H9 (cell line): ENCODE results near the gene PCCA. TPM values are rescaled to one million over a fixed set of nuclear protein-coding genes. Genes with fewer than 3 reads are reported as not detected.

Experiments used
- DNase-seq: peaks from one replicate; pipeline ENCODE4 v3.0.0-alpha.2; 2017
- H2AFZ ChIP-seq: one replicate; pipeline ENCODE4 v1.6.1; 2013; ENCODE audit warnings: mild to moderate bottlenecking, low read length, control low read depth, moderate library complexity
- H2AK5ac ChIP-seq: 2 replicates; pipeline ENCODE4 v1.6.1; 2013; ENCODE audit warnings: low read length, control low read depth, mixed read lengths; ENCODE audit not compliant: insufficient read length
- H2BK120ac ChIP-seq: one replicate; pipeline ENCODE4 v1.6.1; 2013; ENCODE audit warnings: low read depth, mild to moderate bottlenecking, low read length, control low read depth, inconsistent platforms; ENCODE audit not compliant: poor library complexity, severe bottlenecking
- H2BK12ac ChIP-seq: 2 replicates; pipeline ENCODE4 v1.6.1; 2013; ENCODE audit warnings: low read length, control low read depth, mixed read lengths, low read depth; ENCODE audit not compliant: insufficient read length
- H2BK15ac ChIP-seq: 2 replicates; pipeline ENCODE4 v1.6.1; 2013; ENCODE audit warnings: low read depth, low read length, control low read depth
- H2BK20ac ChIP-seq: one replicate; pipeline ENCODE4 v1.6.1; 2013; ENCODE audit warnings: low read depth, mild to moderate bottlenecking, low read length, control low read depth, inconsistent platforms; ENCODE audit not compliant: poor library complexity, severe bottlenecking
- H2BK5ac ChIP-seq: 2 replicates; pipeline ENCODE4 v1.6.1; 2013; ENCODE audit warnings: low read length, control low read depth, mixed read lengths; ENCODE audit not compliant: insufficient read length
- H3K14ac ChIP-seq: 2 replicates; pipeline ENCODE4 v1.6.1; 2013; ENCODE audit warnings: low read length, control low read depth; ENCODE audit not compliant: insufficient read depth
- H3K18ac ChIP-seq: 2 replicates; pipeline ENCODE4 v1.6.1; 2013; ENCODE audit warnings: low read depth, mild to moderate bottlenecking, mixed read lengths, low read length, control low read depth; ENCODE audit not compliant: insufficient read length
- H3K23ac ChIP-seq: 2 replicates; pipeline ENCODE4 v1.6.1; 2013; ENCODE audit warnings: low read length, control low read depth, mixed read lengths, low read depth; ENCODE audit not compliant: insufficient read length
- H3K23me2 ChIP-seq: 2 replicates; pipeline ENCODE4 v1.6.1; 2013; ENCODE audit warnings: low read depth, mild to moderate bottlenecking, mixed read lengths, low read length, control low read depth; ENCODE audit not compliant: insufficient read length, poor library complexity, severe bottlenecking
- H3K27ac ChIP-seq: 2 replicates; pipeline ENCODE4 v1.5.1; 2013; ENCODE audit warnings: low read length, control low read depth, mixed read lengths, low read depth; ENCODE audit not compliant: insufficient read length
- H3K27me3 ChIP-seq: 2 replicates; pipeline ENCODE4 v1.6.1; 2013; ENCODE audit warnings: low read length, control low read depth, inconsistent platforms; ENCODE audit not compliant: insufficient read depth
- H3K4ac ChIP-seq: 2 replicates; pipeline ENCODE4 v1.6.1; 2013; ENCODE audit warnings: low read depth, mild to moderate bottlenecking, control low read depth, inconsistent platforms, low read length, moderate library complexity
- H3K4me1 ChIP-seq: 2 replicates; pipeline ENCODE4 v1.6.1; 2013; ENCODE audit warnings: low read length, control low read depth, inconsistent platforms; ENCODE audit not compliant: insufficient read depth
- H3K4me2 ChIP-seq: 2 replicates; pipeline ENCODE4 v1.6.1; 2013; ENCODE audit warnings: low read length, control low read depth, mixed read lengths; ENCODE audit not compliant: insufficient read length, insufficient read depth
- H3K56ac ChIP-seq: 2 replicates; pipeline ENCODE4 v1.6.1; 2013; ENCODE audit warnings: low read depth, mild to moderate bottlenecking, mixed read lengths, low read length, control low read depth; ENCODE audit not compliant: insufficient read length
- H3K79me1 ChIP-seq: 2 replicates; pipeline ENCODE4 v1.6.1; 2013; ENCODE audit warnings: low read depth, mild to moderate bottlenecking, moderate library complexity, low read length, control low read depth, inconsistent platforms; ENCODE audit not compliant: insufficient read depth, poor library complexity, severe bottlenecking
- H3K79me2 ChIP-seq: 2 replicates; pipeline ENCODE4 v1.6.1; 2013; ENCODE audit warnings: low read length, control low read depth, inconsistent platforms; ENCODE audit not compliant: insufficient read depth
- H3K9ac ChIP-seq: 2 replicates; pipeline ENCODE4 v1.6.1; 2013; ENCODE audit warnings: low read length, control low read depth, mixed read lengths; ENCODE audit not compliant: insufficient read length; ENCODE audit errors: extremely low read depth
- H3K9me3 ChIP-seq: one replicate; pipeline ENCODE4 v1.6.1; 2013; ENCODE audit warnings: low read depth, low read length, inconsistent platforms; ENCODE audit not compliant: control insufficient read depth
- H3T11ph ChIP-seq: one replicate; pipeline ENCODE4 v1.6.1; 2013; ENCODE audit warnings: mild to moderate bottlenecking, low read length, control low read depth, inconsistent platforms
- H4K20me1 ChIP-seq: one replicate; pipeline ENCODE4 v1.6.1; 2013; ENCODE audit not compliant: control insufficient read depth, insufficient read length, insufficient read depth
- H4K5ac ChIP-seq: 2 replicates; pipeline ENCODE4 v1.6.1; 2013; ENCODE audit warnings: low read depth, mild to moderate bottlenecking, mixed read lengths, low read length, control low read depth; ENCODE audit not compliant: insufficient read length
- H4K8ac ChIP-seq: replicated peaks from 2 replicates; pipeline ENCODE4 v1.6.1; 2013; ENCODE audit warnings: low read length, control low read depth, mixed read lengths, low read depth; ENCODE audit not compliant: insufficient read length
- H4K91ac ChIP-seq: 2 replicates; pipeline ENCODE4 v1.6.1; 2013; ENCODE audit warnings: low read depth, mild to moderate bottlenecking, moderate library complexity, mixed read lengths, low read length, control low read depth; ENCODE audit not compliant: insufficient read length
- H3K27ac Mint-ChIP-seq, 3 experiments: 2 replicates in 2 of 3; 3 replicates in 1 of 3; pipeline ENCODE4 v1.8.0; 2020 to 2021; ENCODE audit warnings: mixed read lengths in 3 of 3, mild to moderate bottlenecking in 1 of 3, moderate library complexity in 1 of 3
- H3K27me3 Mint-ChIP-seq: 2 replicates; pipeline ENCODE4 v1.8.0; 2021; ENCODE audit warnings: low read depth, mild to moderate bottlenecking, moderate library complexity, mixed read lengths
- H3K36me3 Mint-ChIP-seq, 3 experiments: 2 replicates in 2 of 3; 3 replicates in 1 of 3; pipeline ENCODE4 v1.8.0; 2020 to 2021; ENCODE audit warnings: low read depth in 3 of 3, mixed read lengths in 3 of 3; ENCODE audit not compliant: insufficient read depth in 1 of 3
- H3K4me1 Mint-ChIP-seq, 2 experiments: 2 replicates each; pipeline ENCODE4 v1.8.0; 2020; ENCODE audit warnings: mixed read lengths in 2 of 2
- H3K4me3 Mint-ChIP-seq, 2 experiments: 2 replicates in 1 of 2; 3 replicates in 1 of 2; pipeline ENCODE4 v1.8.0; 2020 to 2021; ENCODE audit warnings: mild to moderate bottlenecking in 2 of 2, mixed read lengths in 2 of 2, moderate library complexity in 1 of 2
- H3K9me3 Mint-ChIP-seq, 2 experiments: 2 replicates in 1 of 2; 3 replicates in 1 of 2; pipeline ENCODE4 v1.8.0; 2020; ENCODE audit warnings: mild to moderate bottlenecking in 2 of 2, mixed read lengths in 2 of 2, moderate library complexity in 1 of 2
- WGBS: extraction: QIAGEN DNeasy Blood & Tissue Kit; methylation state at CpG from one replicate; pipeline ENCODE4 v1.1.7; 2013; ENCODE audit warnings: missing lambda C conversion rate, low lambda C conversion rate, mixed read lengths; ENCODE audit not compliant: insufficient read length; ENCODE audit errors: extremely low coverage; 5-methylcytosine and 5-hydroxymethylcytosine counted together
- total RNA-seq: library from RNA; stranded (reverse); gene quantifications from 2 replicates; pipeline ENCODE4 v1.2.1, GENCODE V29; 2021
- TF ChIP-seq, protein P1 (sequence below): fragments of 200-600 bp; sonication (generic); conservative IDR thresholded peaks from 3 replicates; pipeline ENCODE4 v1.8.0; 2021; ENCODE audit warnings: antibody characterized with exemption, mild to moderate bottlenecking

The PCCA gene
- total RNA-seq, 1 experiment from 2014 or later: 56.5 TPM

GRCh38 chr13:100068133-100068931, 20.6 kb upstream of the PCCA start:
- peaks cover 0 to 8% of the 10 kb centered on the region in 2 experiments; a peak in 1 of 5 replicates for H3K9me3 Mint-ChIP-seq
- no peak overlapping the region for H3K56ac ChIP-seq
- TF ChIP-seq, protein P1, sequence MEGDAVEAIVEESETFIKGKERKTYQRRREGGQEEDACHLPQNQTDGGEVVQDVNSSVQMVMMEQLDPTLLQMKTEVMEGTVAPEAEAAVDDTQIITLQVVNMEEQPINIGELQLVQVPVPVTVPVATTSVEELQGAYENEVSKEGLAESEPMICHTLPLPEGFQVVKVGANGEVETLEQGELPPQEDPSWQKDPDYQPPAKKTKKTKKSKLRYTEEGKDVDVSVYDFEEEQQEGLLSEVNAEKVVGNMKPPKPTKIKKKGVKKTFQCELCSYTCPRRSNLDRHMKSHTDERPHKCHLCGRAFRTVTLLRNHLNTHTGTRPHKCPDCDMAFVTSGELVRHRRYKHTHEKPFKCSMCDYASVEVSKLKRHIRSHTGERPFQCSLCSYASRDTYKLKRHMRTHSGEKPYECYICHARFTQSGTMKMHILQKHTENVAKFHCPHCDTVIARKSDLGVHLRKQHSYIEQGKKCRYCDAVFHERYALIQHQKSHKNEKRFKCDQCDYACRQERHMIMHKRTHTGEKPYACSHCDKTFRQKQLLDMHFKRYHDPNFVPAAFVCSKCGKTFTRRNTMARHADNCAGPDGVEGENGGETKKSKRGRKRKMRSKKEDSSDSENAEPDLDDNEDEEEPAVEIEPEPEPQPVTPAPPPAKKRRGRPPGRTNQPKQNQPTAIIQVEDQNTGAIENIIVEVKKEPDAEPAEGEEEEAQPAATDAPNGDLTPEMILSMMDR: no peak

More at GRCh38 chr13:100068133-100068931, 20.6 kb upstream of the PCCA start:
- Histone ChIP-seq H3K23ac (no peak overlapping the region), H3K27ac (no peak overlapping the region), H4K20me1 (no peaks in the 10 kb centered on the region), H4K8ac (no peak overlapping the region), H3K4me2 (no peak overlapping the region), H3K27me3 (no peaks in the 10 kb centered on the region), H2BK120ac (no peak overlapping the region), H3K14ac (no peak overlapping the region), H2AFZ (no peak overlapping the region), H3K4ac (no peak overlapping the region), H2BK5ac (no peak overlapping the region), H2BK15ac (no peak overlapping the region), H2BK20ac (no peak overlapping the region), H3K79me1 (no peaks in the 10 kb centered on the region), H3T11ph (no peak overlapping the region), H3K18ac (no peak overlapping the region), H3K23me2 (no peaks in the 10 kb centered on the region), H4K5ac (no peak overlapping the region), H3K79me2 (no peaks in the 10 kb centered on the region), H3K4me1 (peaks cover 2% of the 10 kb centered on the region; the same call in 1 of the 2 replicates), H3K9me3 (no peaks in the 10 kb centered on the region), H4K91ac (no peak overlapping the region), H2AK5ac (no peak overlapping the region), H3K9ac (no peak overlapping the region), H2BK12ac (no peak overlapping the region)
- Mint-ChIP-seq H3K4me1 (peaks cover 12 to 13% of the 10 kb centered on the region in 2 experiments), H3K27ac (no peak overlapping the region), H3K4me3 (no peak overlapping the region), H3K36me3 (peaks cover 0 to 10% (median 0%) of the 10 kb centered on the region in 3 experiments; a peak in 2 of 7 replicates), H3K27me3 (no peaks in the 10 kb centered on the region)
- DNase-seq: no peak
- WGBS: no CpG with 5 or more reads among the region's 3 CpGs
